Testis (tissue), 2 donors: ENCODE data around the gene RBM3.
"Not testable (repeated sequence)": the region's sequence is repeated elsewhere in the genome, so short reads cannot be mapped to it uniquely, and the experiment has no call there.

ENCODE experiments used
- POLR2A ChIP-seq: fragments of 450-650 bp; IDR thresholded peaks from one replicate; pipeline ENCODE4 v1.6.1; 2017; ENCODE audit warnings: antibody characterized with exemption, mild to moderate bottlenecking, moderate library complexity
- TF ChIP-seq, protein P1 (sequence below), 3 experiments: fragments of 450-650 bp in 2 of 3; fragments of 200-600 bp in 1 of 3; sonication (generic) in 1 of 3; IDR thresholded peaks; one replicate each; pipeline ENCODE4 v1.5.1; 2016 to 2019; ENCODE audit warnings: antibody characterized with exemption in 3 of 3, mild to moderate bottlenecking in 2 of 3, moderate library complexity in 1 of 3

DNA sequence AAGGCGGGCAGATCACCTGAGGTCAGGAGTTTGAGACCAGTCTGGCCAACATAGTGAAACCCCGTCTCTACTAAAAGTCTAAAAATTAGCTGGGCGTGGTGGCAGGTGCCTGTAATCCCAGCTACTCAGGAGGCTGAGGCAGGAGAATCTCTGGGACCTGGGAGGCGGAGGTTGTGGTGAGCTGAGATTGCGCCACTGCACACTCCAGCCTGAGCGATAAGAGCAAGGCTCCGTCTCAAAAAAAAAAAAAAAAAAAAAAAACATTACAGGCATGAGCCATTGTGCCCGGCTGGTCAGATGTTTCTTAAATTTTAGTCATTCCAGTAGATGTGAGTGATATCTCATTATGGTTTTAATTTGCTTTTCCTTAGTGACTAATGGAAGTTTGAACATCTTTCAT is 48.4 kb upstream of the RBM3 start:
- TF ChIP-seq, protein P1, sequence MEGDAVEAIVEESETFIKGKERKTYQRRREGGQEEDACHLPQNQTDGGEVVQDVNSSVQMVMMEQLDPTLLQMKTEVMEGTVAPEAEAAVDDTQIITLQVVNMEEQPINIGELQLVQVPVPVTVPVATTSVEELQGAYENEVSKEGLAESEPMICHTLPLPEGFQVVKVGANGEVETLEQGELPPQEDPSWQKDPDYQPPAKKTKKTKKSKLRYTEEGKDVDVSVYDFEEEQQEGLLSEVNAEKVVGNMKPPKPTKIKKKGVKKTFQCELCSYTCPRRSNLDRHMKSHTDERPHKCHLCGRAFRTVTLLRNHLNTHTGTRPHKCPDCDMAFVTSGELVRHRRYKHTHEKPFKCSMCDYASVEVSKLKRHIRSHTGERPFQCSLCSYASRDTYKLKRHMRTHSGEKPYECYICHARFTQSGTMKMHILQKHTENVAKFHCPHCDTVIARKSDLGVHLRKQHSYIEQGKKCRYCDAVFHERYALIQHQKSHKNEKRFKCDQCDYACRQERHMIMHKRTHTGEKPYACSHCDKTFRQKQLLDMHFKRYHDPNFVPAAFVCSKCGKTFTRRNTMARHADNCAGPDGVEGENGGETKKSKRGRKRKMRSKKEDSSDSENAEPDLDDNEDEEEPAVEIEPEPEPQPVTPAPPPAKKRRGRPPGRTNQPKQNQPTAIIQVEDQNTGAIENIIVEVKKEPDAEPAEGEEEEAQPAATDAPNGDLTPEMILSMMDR (IDR thresholded peaks at IDR 0.05): not testable (repeated sequence)
- TF ChIP-seq POLR2A: not testable (repeated sequence)
